Measurements from ENCODE around the gene PWWP2B. TPM values are rescaled to one million over a fixed set of nuclear protein-coding genes. Genes with fewer than 3 reads are reported as not detected.

Gene PWWP2B
- total and polyA plus RNA-seq, 10 of the 15 experiments (the other 5 are each of a cell fraction or from before 2014, with no cell fraction given), result 0.04 to 0.87 (median 0.35) TPM; not detected in 4

DNA sequence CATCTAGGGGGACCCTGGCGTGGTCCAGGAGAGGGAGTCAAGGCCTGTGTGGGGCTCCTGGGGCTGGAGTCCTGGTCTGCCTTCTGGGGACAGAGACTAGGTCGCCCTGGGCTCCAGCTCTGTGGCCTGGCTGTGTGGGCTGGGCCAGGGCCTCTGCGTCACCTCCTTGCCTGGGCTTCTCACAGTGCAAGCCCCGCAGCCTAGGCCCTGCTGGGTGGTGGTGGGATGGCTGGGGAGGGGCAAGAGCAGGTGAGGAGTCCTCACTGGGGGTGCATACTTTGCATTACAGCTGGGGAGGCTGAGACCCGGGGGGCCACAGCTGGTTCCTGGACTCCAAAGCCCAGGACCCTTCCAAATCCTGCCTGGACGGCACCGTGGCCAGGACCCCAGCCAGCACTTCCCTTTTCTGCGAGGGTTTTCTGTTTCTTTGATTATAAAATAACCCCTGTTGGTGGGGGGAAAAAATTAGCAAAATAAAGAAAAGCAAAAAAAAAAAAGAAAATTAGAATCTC is 23.5 kb downstream of the PWWP2B start:
- Histone ChIP-seq H4K20me1 (ENCODE audit: control insufficient read depth, insufficient read depth) (no peaks in the 10 kb centered on the region), H3K4me1 (ENCODE audit: control insufficient read depth, insufficient read depth, low read length) (peaks cover 26% of the 10 kb centered on the region), H3K36me3 (ENCODE audit: control insufficient read depth in 2 of 2, insufficient read depth in 2 of 2, low read length in 1 of 2) (no peaks in the 10 kb centered on the region), H3K4me2 (ENCODE audit: control insufficient read depth, insufficient read depth) (no peak overlapping the region), H3K9ac (ENCODE audit: control insufficient read depth, insufficient read depth, low read length) (peak overlapping the region; percentile 27; the same call in 1 of the 2 replicates), H3K27ac (ENCODE audit: control insufficient read depth, insufficient read depth) (no peak overlapping the region), H3K9me3 (replicated peaks; ENCODE audit: control insufficient read depth, insufficient read depth, low read length) (no peaks in the 10 kb centered on the region), H3K4me3 (no peak overlapping the region), H2AFZ (ENCODE audit: control insufficient read depth, low read depth, low read length) (no peak overlapping the region), H3K79me2 (ENCODE audit: control insufficient read depth, insufficient read depth, low read length) (no peaks in the 10 kb centered on the region), H3K27me3 (replicated peaks in 1 of 2; ENCODE audit: control insufficient read depth in 2 of 2, insufficient read depth in 2 of 2, low read length in 1 of 2) (no peaks in the 10 kb centered on the region; a peak in 1 of 4 replicates)
- DNase-seq (ENCODE audit: low read depth, low spot score) (no peak), FAIRE-seq (no peak), ATAC-seq (no peak)
- intact Hi-C loops (cut with micrococcal nuclease; ENCODE audit: unreplicated experiment) (no loop called here), in situ Hi-C loops (cut with MboI) (no loop called here)
- TF ChIP-seq, protein P1, sequence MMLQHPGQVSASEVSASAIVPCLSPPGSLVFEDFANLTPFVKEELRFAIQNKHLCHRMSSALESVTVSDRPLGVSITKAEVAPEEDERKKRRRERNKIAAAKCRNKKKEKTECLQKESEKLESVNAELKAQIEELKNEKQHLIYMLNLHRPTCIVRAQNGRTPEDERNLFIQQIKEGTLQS (IDR thresholded peaks at IDR 0.05; ENCODE audit: borderline replicate concordance, extremely low read depth, low read depth, low read length), result no peak
- TF ChIP-seq ZBED1 (IDR thresholded peaks at IDR 0.05; ENCODE audit: borderline replicate concordance) (no peak), BRCA1 (IDR thresholded peaks at IDR 0.05; ENCODE audit: low read depth, low read length) (no peak), SMARCA5 (IDR thresholded peaks at IDR 0.05) (no peak), JUNB (IDR thresholded peaks at IDR 0.05) (no peak), SPI1 (IDR thresholded peaks at IDR 0.05; ENCODE audit: borderline replicate concordance, insufficient read depth, low read depth, low read length) (peak; percentile 57), CREM (IDR thresholded peaks at IDR 0.05; ENCODE audit: low read depth) (no peak)
- TF ChIP-seq, protein P2, sequence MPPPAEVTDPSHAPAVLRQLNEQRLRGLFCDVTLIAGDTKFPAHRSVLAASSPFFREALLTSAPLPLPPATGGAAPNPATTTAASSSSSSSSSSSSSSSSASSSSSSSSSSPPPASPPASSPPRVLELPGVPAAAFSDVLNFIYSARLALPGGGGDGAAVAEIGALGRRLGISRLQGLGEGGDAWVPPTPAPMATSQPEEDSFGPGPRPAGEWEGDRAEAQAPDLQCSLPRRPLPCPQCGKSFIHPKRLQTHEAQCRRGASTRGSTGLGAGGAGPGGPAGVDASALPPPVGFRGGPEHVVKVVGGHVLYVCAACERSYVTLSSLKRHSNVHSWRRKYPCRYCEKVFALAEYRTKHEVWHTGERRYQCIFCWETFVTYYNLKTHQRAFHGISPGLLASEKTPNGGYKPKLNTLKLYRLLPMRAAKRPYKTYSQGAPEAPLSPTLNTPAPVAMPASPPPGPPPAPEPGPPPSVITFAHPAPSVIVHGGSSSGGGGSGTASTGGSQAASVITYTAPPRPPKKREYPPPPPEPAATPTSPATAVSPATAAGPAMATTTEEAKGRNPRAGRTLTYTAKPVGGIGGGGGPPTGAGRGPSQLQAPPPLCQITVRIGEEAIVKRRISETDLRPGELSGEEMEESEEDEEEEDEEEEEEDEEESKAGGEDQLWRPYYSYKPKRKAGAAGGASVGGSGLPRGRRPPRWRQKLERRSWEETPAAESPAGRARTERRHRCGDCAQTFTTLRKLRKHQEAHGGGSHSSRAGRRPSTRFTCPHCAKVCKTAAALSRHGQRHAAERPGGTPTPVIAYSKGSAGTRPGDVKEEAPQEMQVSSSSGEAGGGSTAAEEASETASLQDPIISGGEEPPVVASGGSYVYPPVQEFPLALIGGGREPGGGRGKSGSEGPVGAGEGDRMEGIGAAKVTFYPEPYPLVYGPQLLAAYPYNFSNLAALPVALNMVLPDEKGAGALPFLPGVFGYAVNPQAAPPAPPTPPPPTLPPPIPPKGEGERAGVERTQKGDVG (CRISPR knock-in tag; IDR thresholded peaks at IDR 0.05), result no peak
- TF ChIP-seq, protein P3, sequence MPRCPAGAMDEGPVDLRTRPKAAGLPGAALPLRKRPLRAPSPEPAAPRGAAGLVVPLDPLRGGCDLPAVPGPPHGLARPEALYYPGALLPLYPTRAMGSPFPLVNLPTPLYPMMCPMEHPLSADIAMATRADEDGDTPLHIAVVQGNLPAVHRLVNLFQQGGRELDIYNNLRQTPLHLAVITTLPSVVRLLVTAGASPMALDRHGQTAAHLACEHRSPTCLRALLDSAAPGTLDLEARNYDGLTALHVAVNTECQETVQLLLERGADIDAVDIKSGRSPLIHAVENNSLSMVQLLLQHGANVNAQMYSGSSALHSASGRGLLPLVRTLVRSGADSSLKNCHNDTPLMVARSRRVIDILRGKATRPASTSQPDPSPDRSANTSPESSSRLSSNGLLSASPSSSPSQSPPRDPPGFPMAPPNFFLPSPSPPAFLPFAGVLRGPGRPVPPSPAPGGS (IDR thresholded peaks at IDR 0.05; ENCODE audit: borderline replicate concordance, insufficient read depth, low read depth, low read length, poor library complexity, severe bottlenecking), result no peak
- ChIA-PET CTCF (interaction anchor here (1.1 kb wide), 1 partner anchor 23 kb away, joined by 3 read pairs; no protein-coding TSS in a partner anchor), SMC1A (ENCODE audit: uncharacterized antibody, unreplicated experiment) (no interaction called here), RAD21 (ENCODE audit: unreplicated experiment) (no interaction called here), POLR2A (no interaction called here)
- BruUV-seq (replicated peaks), result no TSS peak
- WGBS (ENCODE audit: insufficient coverage, insufficient replicate concordance, low lambda C conversion rate, missing lambda C conversion rate), result 9% methylated on average over 8 of the region's 8 CpGs
